ENCODE results near the gene USP44.

The USP44 gene

GRCh38 chr12:95557625-95558024 is 6.3 kb upstream of the USP44 start:
- H3K27me3 Mint-ChIP-seq (ENCODE audit: low read depth), result no peaks in the 10 kb centered on the region
- no peaks in the 10 kb centered on the region for H3K36me3 Mint-ChIP-seq (ENCODE audit: low read depth)
- no peaks in the 10 kb centered on the region for H3K9me3 Mint-ChIP-seq
- peaks cover 13% of the 10 kb centered on the region for H3K4me1 Mint-ChIP-seq (ENCODE audit: low read depth)
- H3K4me3 Mint-ChIP-seq, result no peak overlapping the region
- H3K27ac Mint-ChIP-seq, result no peak overlapping the region

GRCh38 chr12:95554532-95555071 is 3.3 kb upstream of the USP44 start:
- Mint-ChIP-seq H3K36me3 (ENCODE audit: low read depth) (no peaks in the 10 kb centered on the region), H3K4me3 (no peak overlapping the region), H3K27me3 (ENCODE audit: low read depth) (peaks cover 1% of the 10 kb centered on the region), H3K9me3 (peaks cover under 1% of the 10 kb centered on the region), H3K27ac (no peak overlapping the region), H3K4me1 (ENCODE audit: low read depth) (peaks cover 28% of the 10 kb centered on the region)

- Mint-ChIP-seq H3K4me1 (ENCODE audit: low read depth) (peaks cover 32% of the 10 kb centered on the region), H3K36me3 (ENCODE audit: low read depth) (no peaks in the 10 kb centered on the region), H3K9me3 (peaks cover 6% of the 10 kb centered on the region), H3K4me3 (peak overlapping the region; percentile 69), H3K27me3 (ENCODE audit: low read depth) (peaks cover 7% of the 10 kb centered on the region), H3K27ac (peak overlapping the region; percentile 74)
Measured at GRCh38 chr12:95553197-95553943, 2.1 kb upstream of the USP44 start.

- Mint-ChIP-seq H3K27me3 (ENCODE audit: low read depth) (peaks cover 17% of the 10 kb centered on the region), H3K4me3 (peak overlapping the region; percentile 74), H3K27ac (peak overlapping the region; percentile 78), H3K36me3 (ENCODE audit: low read depth) (no peaks in the 10 kb centered on the region), H3K4me1 (ENCODE audit: low read depth) (peaks cover 42% of the 10 kb centered on the region), H3K9me3 (peaks cover 6% of the 10 kb centered on the region)
Measured at GRCh38 chr12:95551913-95552516, 739 bp upstream of the USP44 start.

DNA sequence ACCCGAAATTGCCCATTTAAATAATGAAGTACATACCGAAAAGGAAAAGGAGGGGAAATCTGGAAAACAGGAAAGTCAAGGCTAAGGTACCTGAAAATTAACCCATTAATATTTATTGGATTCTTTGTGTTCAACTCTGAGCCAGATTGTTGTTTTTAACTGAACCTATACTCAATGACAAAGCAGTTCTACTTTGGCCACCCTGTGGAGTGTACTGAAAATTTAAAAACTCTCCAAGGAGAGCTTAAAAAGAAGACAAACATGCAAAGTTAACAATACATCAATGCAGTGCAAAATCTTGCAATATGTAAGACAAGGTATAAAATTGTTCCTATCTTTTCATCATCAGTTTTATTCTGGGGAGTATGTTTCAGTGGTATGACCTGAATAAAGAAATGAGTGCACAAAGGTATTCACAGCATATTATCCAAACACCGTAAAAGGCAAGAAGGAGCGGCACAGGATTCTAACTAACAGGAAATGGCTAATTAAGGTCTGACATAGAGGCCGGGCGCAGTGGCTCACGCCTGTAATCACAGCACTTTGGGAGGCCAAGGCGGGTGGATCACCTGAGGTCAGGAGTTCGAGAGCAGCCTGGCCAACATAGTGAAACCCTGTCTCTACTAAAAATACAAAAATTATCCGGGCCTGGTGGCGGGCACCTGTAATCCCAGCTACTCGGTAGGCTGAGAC is 1.7 kb downstream of the USP44 start:
- Mint-ChIP-seq H3K4me3 (peak overlapping the region; percentile 68), H3K27ac (peak overlapping the region; percentile 56), H3K4me1 (ENCODE audit: low read depth) (peaks cover 47% of the 10 kb centered on the region), H3K9me3 (peaks cover 6% of the 10 kb centered on the region), H3K36me3 (ENCODE audit: low read depth) (no peaks in the 10 kb centered on the region), H3K27me3 (ENCODE audit: low read depth) (peaks cover 19% of the 10 kb centered on the region)

DNA sequence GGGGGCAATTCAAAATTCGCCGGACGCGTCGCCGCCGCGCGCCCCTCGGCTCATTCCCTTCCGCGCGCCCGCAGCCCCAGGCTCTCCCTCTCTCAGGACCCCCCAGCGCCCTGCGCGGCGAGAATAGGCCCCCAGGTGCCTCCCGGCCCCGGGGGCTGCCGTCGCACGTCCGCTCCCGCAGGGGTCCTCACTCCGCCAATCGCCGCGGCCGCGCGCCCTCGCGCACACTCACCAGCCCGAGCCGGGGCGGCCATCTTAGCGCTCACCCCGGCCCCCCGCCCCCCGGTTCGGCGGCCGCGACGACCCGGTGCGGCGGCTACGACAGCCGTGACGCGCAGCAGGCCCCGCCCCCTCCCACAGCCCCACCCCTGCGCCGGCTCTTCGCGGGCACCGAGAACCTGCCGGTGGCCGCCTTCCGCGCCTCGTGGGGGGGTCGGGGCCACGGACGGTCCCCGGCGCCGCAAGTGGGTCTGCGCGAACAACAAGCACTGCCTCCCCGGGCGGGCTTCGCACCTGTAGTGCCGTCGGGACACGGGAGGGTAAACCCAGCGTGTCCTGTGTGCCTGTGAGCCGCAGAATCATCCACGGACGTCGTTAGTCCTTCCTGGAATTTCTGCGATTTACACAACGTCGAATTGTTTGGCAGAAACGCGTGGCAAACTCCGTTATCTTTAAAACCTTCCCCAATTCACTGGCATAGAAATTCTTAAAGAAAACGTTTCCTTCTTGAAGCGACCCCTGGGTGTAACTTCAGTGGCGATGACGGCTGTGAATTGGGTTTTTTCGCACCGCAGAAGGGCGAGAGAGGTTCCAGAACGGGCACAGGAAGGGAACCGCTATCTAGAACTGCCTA is 2.5 kb downstream of the USP44 start:
- H3K27me3 Mint-ChIP-seq (ENCODE audit: low read depth), result peaks cover 19% of the 10 kb centered on the region
- peaks cover 41% of the 10 kb centered on the region for H3K4me1 Mint-ChIP-seq (ENCODE audit: low read depth)
- peak overlapping the region; percentile 68 for H3K4me3 Mint-ChIP-seq
- peaks cover 6% of the 10 kb centered on the region for H3K9me3 Mint-ChIP-seq
- no peaks in the 10 kb centered on the region for H3K36me3 Mint-ChIP-seq (ENCODE audit: low read depth)
- peak overlapping the region; percentile 56 for H3K27ac Mint-ChIP-seq

DNA sequence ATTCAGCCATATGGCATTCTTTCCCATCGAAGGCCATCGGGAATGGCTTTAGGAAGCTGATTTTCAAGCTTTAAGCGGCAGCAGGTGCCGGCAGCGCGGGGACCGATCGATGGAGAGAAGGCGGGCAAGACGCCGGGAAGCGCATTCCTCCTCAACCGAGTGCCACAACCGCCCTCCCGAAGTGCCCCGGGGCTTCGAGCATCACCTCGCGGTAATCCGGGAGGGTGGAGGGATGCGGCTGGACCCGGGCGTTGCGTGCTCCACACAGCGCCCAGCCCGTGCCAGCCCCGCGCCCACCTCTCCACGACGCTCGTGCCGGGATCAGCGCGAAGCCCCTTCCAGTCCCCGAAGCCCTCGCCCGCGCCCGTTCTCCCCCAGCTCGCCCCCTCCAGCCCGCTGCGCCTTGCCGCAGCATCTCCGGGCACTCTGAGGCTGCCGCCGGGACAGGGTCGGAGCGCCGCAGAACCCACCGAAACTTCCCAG is 3.2 kb downstream of the USP44 start:
- H3K27me3 Mint-ChIP-seq (ENCODE audit: low read depth), result peaks cover 19% of the 10 kb centered on the region
- H3K9me3 Mint-ChIP-seq, result peaks cover 6% of the 10 kb centered on the region
- peak overlapping the region; percentile 86 for H3K4me3 Mint-ChIP-seq
- peaks cover 36% of the 10 kb centered on the region for H3K4me1 Mint-ChIP-seq (ENCODE audit: low read depth)
- peak overlapping the region; percentile 83 for H3K27ac Mint-ChIP-seq
- H3K36me3 Mint-ChIP-seq (ENCODE audit: low read depth), result no peaks in the 10 kb centered on the region

DNA sequence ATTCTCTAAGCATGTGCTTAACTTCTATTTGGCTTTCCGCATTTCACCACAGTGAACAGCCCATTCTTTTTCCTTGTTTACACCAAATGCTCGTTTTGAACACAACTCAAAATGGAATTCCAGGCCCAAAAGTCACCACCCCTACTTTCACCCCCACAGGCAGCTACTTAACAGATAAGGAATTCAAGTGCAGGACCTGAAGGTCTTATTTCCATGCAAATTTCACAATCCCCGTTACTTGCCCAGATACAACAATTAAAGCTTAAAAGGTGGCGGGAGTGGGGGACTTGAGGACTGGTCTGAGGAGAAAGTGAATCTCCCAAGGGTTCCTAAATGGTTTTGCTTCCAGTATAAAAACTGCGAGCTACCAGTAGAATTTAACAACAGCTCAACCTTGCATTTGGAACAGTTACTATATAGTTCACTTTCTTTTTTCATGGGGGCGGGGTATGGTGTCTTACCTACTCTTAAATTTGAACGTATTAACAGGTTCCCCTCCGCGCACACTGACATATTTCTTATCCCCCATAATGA is 3.7 kb downstream of the USP44 start:
- peaks cover 19% of the 10 kb centered on the region for H3K27me3 Mint-ChIP-seq (ENCODE audit: low read depth)
- peaks cover 6% of the 10 kb centered on the region for H3K9me3 Mint-ChIP-seq
- H3K36me3 Mint-ChIP-seq (ENCODE audit: low read depth), result no peaks in the 10 kb centered on the region
- peak overlapping the region; percentile 83 for H3K27ac Mint-ChIP-seq
- H3K4me1 Mint-ChIP-seq (ENCODE audit: low read depth), result peaks cover 34% of the 10 kb centered on the region
- H3K4me3 Mint-ChIP-seq, result peak overlapping the region; percentile 86

DNA sequence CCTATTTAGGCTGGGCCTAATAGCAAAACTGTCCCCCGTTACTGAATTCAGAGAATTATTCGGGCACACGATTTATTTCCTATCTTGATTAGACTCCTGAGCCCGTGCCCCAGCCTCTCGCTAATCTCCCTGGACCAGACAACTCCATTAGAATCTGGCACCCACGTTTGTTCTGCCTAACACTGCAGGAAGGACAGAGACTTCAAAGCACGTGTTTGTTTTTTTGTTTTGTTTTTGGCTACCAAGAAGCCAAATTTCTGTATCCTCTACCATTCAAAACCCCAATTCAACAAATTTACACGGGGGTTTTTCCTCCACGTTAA is 4.8 kb downstream of the USP44 start:
- H3K4me3 Mint-ChIP-seq, result no peak overlapping the region
- no peaks in the 10 kb centered on the region for H3K36me3 Mint-ChIP-seq (ENCODE audit: low read depth)
- no peak overlapping the region for H3K27ac Mint-ChIP-seq
- H3K9me3 Mint-ChIP-seq, result peaks cover 6% of the 10 kb centered on the region
- H3K4me1 Mint-ChIP-seq (ENCODE audit: low read depth), result peaks cover 28% of the 10 kb centered on the region
- H3K27me3 Mint-ChIP-seq (ENCODE audit: low read depth), result peaks cover 19% of the 10 kb centered on the region

DNA sequence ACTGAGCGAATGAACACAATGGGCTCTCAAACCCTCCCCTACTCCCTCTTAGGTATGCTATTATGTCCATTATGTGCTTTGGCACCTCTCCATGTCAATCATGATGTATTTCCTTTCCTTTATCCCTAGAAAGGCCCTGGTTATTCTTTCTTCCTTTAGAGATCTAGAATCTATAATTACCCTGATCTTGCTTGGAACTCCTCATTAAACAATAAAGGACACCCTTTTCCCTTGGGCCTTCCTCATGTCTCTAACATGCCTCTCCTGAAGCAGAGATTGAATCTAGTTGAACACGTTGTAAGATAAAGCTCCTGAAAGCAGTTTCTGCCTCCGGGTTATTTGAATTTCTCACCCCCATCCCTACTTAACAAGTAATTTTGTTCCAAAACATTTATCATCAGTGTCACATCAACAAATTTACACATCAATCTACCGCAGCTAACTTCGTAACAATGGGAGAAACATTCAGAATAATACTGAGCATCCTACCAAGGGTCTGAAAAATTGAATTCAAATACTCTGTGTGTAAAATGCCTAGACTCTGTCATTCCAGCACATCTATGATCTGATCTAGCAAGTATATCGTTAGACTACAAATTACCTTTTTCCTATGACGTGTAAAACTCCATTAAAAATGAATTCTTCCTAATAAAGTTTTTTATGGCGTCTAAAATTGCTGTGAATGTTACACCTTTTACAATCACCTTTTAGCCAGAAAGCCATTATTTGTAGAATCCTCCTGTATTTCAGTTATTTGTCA is 5.4 kb downstream of the USP44 start:
- Mint-ChIP-seq H3K4me3 (no peak overlapping the region), H3K36me3 (ENCODE audit: low read depth) (no peaks in the 10 kb centered on the region), H3K4me1 (ENCODE audit: low read depth) (peaks cover 22% of the 10 kb centered on the region), H3K9me3 (peaks cover 6% of the 10 kb centered on the region), H3K27me3 (ENCODE audit: low read depth) (peaks cover 19% of the 10 kb centered on the region), H3K27ac (no peak overlapping the region)

GRCh38 chr12:95545303-95545702 is 6.0 kb downstream of the USP44 start:
- H3K36me3 Mint-ChIP-seq (ENCODE audit: low read depth), result no peaks in the 10 kb centered on the region
- H3K27ac Mint-ChIP-seq, result no peak overlapping the region
- no peak overlapping the region for H3K4me3 Mint-ChIP-seq
- peaks cover 20% of the 10 kb centered on the region for H3K4me1 Mint-ChIP-seq (ENCODE audit: low read depth)
- peaks cover 19% of the 10 kb centered on the region for H3K27me3 Mint-ChIP-seq (ENCODE audit: low read depth)
- H3K9me3 Mint-ChIP-seq, result peaks cover 6% of the 10 kb centered on the region

DNA sequence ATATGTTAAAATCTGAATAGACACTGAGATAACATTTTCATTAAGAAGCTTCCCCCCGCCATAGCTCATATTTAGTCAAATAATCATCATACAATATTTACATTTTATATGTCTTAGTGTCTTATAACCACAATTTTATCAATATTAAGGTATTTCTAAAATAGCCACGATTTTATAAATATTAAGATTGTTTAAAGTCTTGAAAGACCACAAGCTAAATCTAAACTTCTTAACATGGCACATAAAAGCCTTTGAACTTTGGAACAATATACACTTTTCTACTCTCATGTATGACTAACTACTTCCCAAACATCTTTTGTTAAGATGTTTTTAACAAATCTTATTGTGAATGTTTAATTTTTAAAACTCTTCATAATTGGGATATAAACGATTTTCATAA is 6.5 kb downstream of the USP44 start:
- no peak overlapping the region for H3K27ac Mint-ChIP-seq
- H3K36me3 Mint-ChIP-seq (ENCODE audit: low read depth), result no peaks in the 10 kb centered on the region
- peaks cover 6% of the 10 kb centered on the region for H3K9me3 Mint-ChIP-seq
- H3K27me3 Mint-ChIP-seq (ENCODE audit: low read depth), result peaks cover 19% of the 10 kb centered on the region
- peaks cover 20% of the 10 kb centered on the region for H3K4me1 Mint-ChIP-seq (ENCODE audit: low read depth)
- no peak overlapping the region for H3K4me3 Mint-ChIP-seq

DNA sequence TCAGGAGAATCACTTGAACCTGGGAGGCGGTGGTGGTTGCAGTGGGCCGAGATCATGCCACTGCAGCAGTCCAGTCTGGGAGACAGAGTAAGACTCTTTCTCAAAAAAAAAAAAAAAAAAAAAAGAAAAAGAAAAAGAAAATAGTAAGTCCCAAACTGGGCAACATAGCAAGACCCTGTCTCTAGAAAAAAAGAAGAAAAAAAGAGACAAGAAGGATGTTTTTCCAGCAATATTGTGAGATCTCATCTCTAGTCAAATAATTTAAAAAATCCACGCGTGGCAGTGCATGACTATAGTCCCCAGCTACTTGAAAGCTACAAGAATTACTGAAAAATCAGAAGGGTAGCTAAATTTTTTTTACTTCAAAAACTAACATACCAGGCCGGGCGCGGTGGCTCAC is 8.0 kb downstream of the USP44 start:
- Mint-ChIP-seq H3K36me3 (ENCODE audit: low read depth) (no peaks in the 10 kb centered on the region), H3K4me1 (ENCODE audit: low read depth) (peaks cover 15% of the 10 kb centered on the region), H3K27me3 (ENCODE audit: low read depth) (peaks cover 12% of the 10 kb centered on the region), H3K27ac (no peak overlapping the region), H3K4me3 (no peak overlapping the region), H3K9me3 (no peaks in the 10 kb centered on the region)
